ENCODE results near the gene ZC3H4. TPM values are rescaled to one million over a fixed set of nuclear protein-coding genes. Genes with fewer than 3 reads are reported as not detected.
"Not testable (repeated sequence)": the region's sequence is repeated elsewhere in the genome, so short reads cannot be mapped to it uniquely, and the experiment has no call there.

The ZC3H4 gene
- total and polyA plus RNA-seq, 4 donors, result 12.2 to 51.6 (median 16.2) TPM

- H3K27ac ChIP-seq (ENCODE audit: low read depth in 1 of 2, low read length in 1 of 2), result no peak overlapping the region
- H3K27me3 ChIP-seq (ENCODE audit: control insufficient read depth in 3 of 3, insufficient read depth in 3 of 3, low read length in 2 of 3), result no peaks in the 10 kb centered on the region
- TF ChIP-seq CTCF (IDR thresholded peaks at IDR 0.05; ENCODE audit: control extremely low read depth, extremely low read depth), result no peak
- H3K36me3 ChIP-seq (ENCODE audit: control insufficient read depth in 4 of 4, insufficient read depth in 4 of 4, low read length in 4 of 4), result peaks cover 0 to 10% (median 1%) of the 10 kb centered on the region in 4 donors
- 91 to 93% methylated on average over 9 of the region's 9 CpGs for WGBS, 2 donors
- no peak for DNase-seq
- no peak overlapping the region for H3K4me3 ChIP-seq
- no peaks in the 10 kb centered on the region for H3K9me3 ChIP-seq (ENCODE audit: control insufficient read depth in 4 of 4, insufficient read depth in 3 of 4, low read length in 3 of 4)
- no peak overlapping the region for H3K9ac ChIP-seq (ENCODE audit: insufficient read depth in 1 of 2, low read length in 2 of 2)
- no peak for ATAC-seq (ENCODE audit: insufficient read depth, low FRiP score)
- peaks cover 3 to 37% (median 23%) of the 10 kb centered on the region in 5 donors for H3K4me1 ChIP-seq (ENCODE audit: control insufficient read depth in 5 of 5, insufficient read depth in 5 of 5, low read length in 5 of 5)
Observed at GRCh38 chr19:47104680-47105079, 8.9 kb downstream of the ZC3H4 start.

GRCh38 chr19:47102346-47103060 lies 11.1 kb downstream of the ZC3H4 start:
- Histone ChIP-seq H3K4me3 (no peak overlapping the region), H3K36me3 (ENCODE audit: control insufficient read depth in 4 of 4, insufficient read depth in 4 of 4, low read length in 4 of 4) (peaks cover 0 to 7% (median 1%) of the 10 kb centered on the region in 4 donors), H3K9me3 (ENCODE audit: control insufficient read depth in 4 of 4, insufficient read depth in 3 of 4, low read length in 3 of 4) (no peaks in the 10 kb centered on the region), H3K27me3 (ENCODE audit: control insufficient read depth in 3 of 3, insufficient read depth in 3 of 3, low read length in 2 of 3) (no peaks in the 10 kb centered on the region), H3K4me1 (ENCODE audit: control insufficient read depth in 5 of 5, insufficient read depth in 5 of 5, low read length in 5 of 5) (peaks cover 6 to 17% (median 12%) of the 10 kb centered on the region in 5 donors), H3K27ac (ENCODE audit: low read depth in 1 of 2, low read length in 1 of 2) (no peak overlapping the region), H3K9ac (ENCODE audit: insufficient read depth in 1 of 2, low read length in 2 of 2) (no peak overlapping the region)
- WGBS, 2 donors, result 84 to 91% methylated on average over 9 of the region's 9 CpGs
- no peak for TF ChIP-seq CTCF (IDR thresholded peaks at IDR 0.05; ENCODE audit: control extremely low read depth, extremely low read depth)
- DNase-seq (no peak), ATAC-seq (ENCODE audit: insufficient read depth, low FRiP score) (no peak)

DNA sequence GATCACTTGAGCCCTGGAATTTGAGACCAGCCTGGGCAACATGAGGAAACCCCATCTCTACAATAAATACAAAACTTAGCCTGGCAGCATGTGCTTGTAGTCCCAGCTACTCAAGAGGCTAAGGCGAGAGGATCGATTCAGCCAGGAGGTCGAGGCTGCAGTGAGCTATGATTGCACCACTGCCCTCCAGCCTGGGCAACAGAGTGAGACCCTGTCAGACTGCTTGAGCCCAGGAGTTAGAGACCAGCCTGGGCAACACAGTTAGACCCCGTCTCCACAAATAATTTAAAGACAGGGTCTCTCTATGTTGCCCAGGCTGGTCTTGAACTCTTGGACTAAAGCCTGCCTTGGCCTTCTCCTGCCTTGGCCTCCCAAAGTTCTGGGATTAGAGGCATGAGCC lies 12.5 kb downstream of the ZC3H4 start:
- not testable (repeated sequence) for DNase-seq; ATAC-seq (ENCODE audit: insufficient read depth, low FRiP score); H3K9ac ChIP-seq (ENCODE audit: insufficient read depth in 1 of 2, low read length in 2 of 2); H3K4me3 ChIP-seq; H3K36me3 ChIP-seq (ENCODE audit: control insufficient read depth in 4 of 4, insufficient read depth in 4 of 4, low read length in 4 of 4); H3K27me3 ChIP-seq (ENCODE audit: control insufficient read depth in 3 of 3, insufficient read depth in 3 of 3, low read length in 2 of 3); H3K9me3 ChIP-seq (ENCODE audit: control insufficient read depth in 4 of 4, insufficient read depth in 3 of 4, low read length in 3 of 4); H3K27ac ChIP-seq (ENCODE audit: low read depth in 1 of 2, low read length in 1 of 2)
- WGBS, 2 donors, result 98% methylated on average over 4 of the region's 4 CpGs
- H3K4me1 ChIP-seq (ENCODE audit: control insufficient read depth in 5 of 5, insufficient read depth in 5 of 5, low read length in 5 of 5), result peaks cover 0 to 20% (median 9%) of the 10 kb centered on the region in 5 donors

DNA sequence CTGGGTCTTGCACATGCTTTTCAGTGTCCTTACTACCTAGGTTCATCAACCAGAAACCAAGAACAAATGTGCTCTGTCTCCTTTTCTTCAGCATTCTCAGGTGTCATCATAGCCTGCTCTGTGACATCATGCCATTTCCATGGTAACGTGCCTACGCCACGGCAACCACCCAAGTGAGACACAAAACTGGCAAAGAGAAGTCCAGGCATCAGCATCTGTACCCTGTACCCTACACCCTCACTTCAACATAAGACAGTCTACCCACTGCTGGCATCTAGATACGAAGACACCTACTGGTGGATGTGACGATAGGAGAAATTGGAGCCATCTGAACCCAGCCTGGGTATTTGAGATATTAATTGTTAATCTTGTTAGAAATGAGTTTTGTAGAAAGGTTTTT lies 13.3 kb downstream of the ZC3H4 start:
- no peak for ATAC-seq (ENCODE audit: insufficient read depth, low FRiP score)
- peaks cover 3 to 24% (median 12%) of the 10 kb centered on the region in 5 donors for H3K4me1 ChIP-seq (ENCODE audit: control insufficient read depth in 5 of 5, insufficient read depth in 5 of 5, low read length in 5 of 5)
- WGBS, 2 donors, result 91 to 98% methylated on average over 5 of the region's 5 CpGs
- H3K4me3 ChIP-seq, result no peak overlapping the region
- H3K27ac ChIP-seq (ENCODE audit: low read depth in 1 of 2, low read length in 1 of 2), result no peak overlapping the region
- peaks cover 0 to 5% (median 1%) of the 10 kb centered on the region in 4 donors for H3K36me3 ChIP-seq (ENCODE audit: control insufficient read depth in 4 of 4, insufficient read depth in 4 of 4, low read length in 4 of 4)
- H3K27me3 ChIP-seq (ENCODE audit: control insufficient read depth in 3 of 3, insufficient read depth in 3 of 3, low read length in 2 of 3), result no peaks in the 10 kb centered on the region
- DNase-seq, result no peak
- no peaks in the 10 kb centered on the region for H3K9me3 ChIP-seq (ENCODE audit: control insufficient read depth in 4 of 4, insufficient read depth in 3 of 4, low read length in 3 of 4)
- no peak overlapping the region for H3K9ac ChIP-seq (ENCODE audit: insufficient read depth in 1 of 2, low read length in 2 of 2)
- TF ChIP-seq CTCF (IDR thresholded peaks at IDR 0.05; ENCODE audit: control extremely low read depth, extremely low read depth), result no peak

All from lung (tissue), 12 donors.